Fibroblast of lung (primary cell): Measurements from ENCODE around the gene MAPK8IP3. TPM values are rescaled to one million over a fixed set of nuclear protein-coding genes. Genes with fewer than 3 reads are reported as not detected.

Experiments used
- DNase-seq, 2 donors: peaks; one replicate each; pipeline versions ENCODE4 v3.0.0 to v3.0.0-alpha.2; 2010; ENCODE audit warnings: low read depth in 2 of 2
- H2AFZ ChIP-seq: 2 replicates; pipeline ENCODE4 v1.5.1; 2012; ENCODE audit warnings: low read length, control low read depth, inconsistent platforms
- H3K27ac ChIP-seq: 2 replicates; pipeline ENCODE4 v1.5.1; 2011; ENCODE audit warnings: low read length, control low read depth; ENCODE audit not compliant: insufficient read depth
- H3K27me3 ChIP-seq: 2 replicates; pipeline ENCODE4 v1.5.1; 2011; ENCODE audit warnings: mild to moderate bottlenecking, low read length; ENCODE audit not compliant: control insufficient read depth, insufficient read depth
- H3K36me3 ChIP-seq: 2 replicates; pipeline ENCODE4 v1.5.1; 2011; ENCODE audit warnings: low read length; ENCODE audit not compliant: control insufficient read depth, insufficient read depth
- H3K4me1 ChIP-seq: 2 replicates; pipeline ENCODE4 v1.5.1; 2011; ENCODE audit warnings: low read length; ENCODE audit not compliant: control insufficient read depth, insufficient read depth; ENCODE audit errors: extremely low read depth
- H3K4me2 ChIP-seq: 2 replicates; pipeline ENCODE4 v1.5.1; 2011; ENCODE audit warnings: low read length, control low read depth; ENCODE audit not compliant: insufficient read depth; ENCODE audit errors: extremely low read depth
- H3K4me3 ChIP-seq, 4 experiments: fragments of 200-600 bp in 1 of 4; sonication (generic) in 1 of 4; replicated peaks in 1 of 4; 2 replicates each; pipeline ENCODE4 v1.5.1; 2011 to 2016; ENCODE audit warnings: low read length in 4 of 4, low read depth in 3 of 4, mild to moderate bottlenecking in 3 of 4, control low read depth in 2 of 4, inconsistent platforms in 1 of 4, mixed read lengths in 1 of 4; ENCODE audit not compliant: insufficient read depth in 1 of 4; ENCODE audit errors: control extremely low read depth in 1 of 4
- H3K79me2 ChIP-seq: 2 replicates; pipeline ENCODE4 v1.5.1; 2012; ENCODE audit warnings: mild to moderate bottlenecking, low read length, inconsistent platforms; ENCODE audit not compliant: control insufficient read depth, insufficient read depth
- H3K9ac ChIP-seq: 2 replicates; pipeline ENCODE4 v1.5.1; 2011; ENCODE audit warnings: mild to moderate bottlenecking, low read length, control low read depth; ENCODE audit not compliant: insufficient read depth
- H3K9me3 ChIP-seq: 2 replicates; pipeline ENCODE4 v1.5.1; 2012; ENCODE audit warnings: low read depth, low read length; ENCODE audit not compliant: control insufficient read depth, insufficient read depth
- H4K20me1 ChIP-seq: 2 replicates; pipeline ENCODE4 v1.5.1; 2011; ENCODE audit warnings: low read length; ENCODE audit not compliant: control insufficient read depth, insufficient read depth; ENCODE audit errors: extremely low read depth
- CTCF ChIP-seq, 2 donors: IDR thresholded peaks in 1 of 2; conservative IDR thresholded peaks in 1 of 2; 1 replicate in 1 of 2; 2 replicates in 1 of 2; pipeline ENCODE4 v1.5.1; 2011 to 2012; ENCODE audit warnings: low read length in 2 of 2, control low read depth in 1 of 2, inconsistent platforms in 1 of 2, low read depth in 1 of 2, mild to moderate bottlenecking in 1 of 2
- EZH2 ChIP-seq: IDR thresholded peaks from 2 replicates; pipeline ENCODE4 v1.5.1; 2012; ENCODE audit warnings: low read length, control low read depth, mild to moderate bottlenecking; ENCODE audit errors: missing control alignments
- polyA plus RNA-seq, 2 donors: library from polyadenylated mRNA; depleted of rRNA in 1 of 2; stranded (reverse) in 1 of 2; unstranded in 1 of 2; fragments of >200 nt; gene quantifications; 2 replicates each; pipeline ENCODE4 v1.2.1, GENCODE V29; 2011 to 2012; ENCODE audit warnings: missing spikeins in 1 of 2
- total RNA-seq: library from RNA; depleted of rRNA; stranded (reverse); fragments of >200 nt; gene quantifications from 2 replicates; pipeline ENCODE4 v1.2.1, GENCODE V29; 2014

Gene MAPK8IP3
- total and polyA plus RNA-seq, 2 donors (not counting 1 experiment from before 2014, with no cell fraction given): 9.4 to 36.3 TPM

GRCh38 chr16:1723450-1724147 is 17.6 kb downstream of the MAPK8IP3 start:
- Histone ChIP-seq H3K79me2 (peaks cover 25% of the 10 kb centered on the region), H4K20me1 (no peaks in the 10 kb centered on the region), H3K4me2 (no peak overlapping the region), H3K36me3 (peaks cover 18% of the 10 kb centered on the region), H3K4me1 (no peaks in the 10 kb centered on the region), H3K9ac (no peak overlapping the region), H3K9me3 (no peaks in the 10 kb centered on the region), H3K27ac (no peak overlapping the region), H3K4me3 (no peak overlapping the region), H3K27me3 (no peaks in the 10 kb centered on the region), H2AFZ (no peak overlapping the region)
- peak; percentile 19 to 51 for DNase-seq
- TF ChIP-seq CTCF (conservative IDR thresholded peaks at IDR 0.05 in 1 of 2, IDR thresholded peaks at IDR 0.05 in 1 of 2; ENCODE audit: low read depth in 1 of 2, low read length in 2 of 2) (peak; percentile 68 to 78), EZH2 (no peak)

GRCh38 chr16:1724491-1724890 is 18.5 kb downstream of the MAPK8IP3 start:
- no peak overlapping the region for H3K9ac ChIP-seq
- no peaks in the 10 kb centered on the region for H3K4me1 ChIP-seq
- H3K27ac ChIP-seq: no peak overlapping the region
- peaks cover 22% of the 10 kb centered on the region for H3K36me3 ChIP-seq
- peaks cover 20% of the 10 kb centered on the region for H3K79me2 ChIP-seq
- no peaks in the 10 kb centered on the region for H3K9me3 ChIP-seq
- no peaks in the 10 kb centered on the region for H4K20me1 ChIP-seq
- DNase-seq: no peak
- no peaks in the 10 kb centered on the region for H3K27me3 ChIP-seq
- no peak overlapping the region for H3K4me3 ChIP-seq
- H3K4me2 ChIP-seq: no peak overlapping the region
- no peak for TF ChIP-seq EZH2
- no peak for TF ChIP-seq CTCF (conservative IDR thresholded peaks at IDR 0.05 in 1 of 2, IDR thresholded peaks at IDR 0.05 in 1 of 2; ENCODE audit: low read depth in 1 of 2, low read length in 2 of 2)
- no peak overlapping the region for H2AFZ ChIP-seq

- no peaks in the 10 kb centered on the region for H3K4me1 ChIP-seq
- no peak overlapping the region for H3K4me2 ChIP-seq
- no peaks in the 10 kb centered on the region for H3K9me3 ChIP-seq
- H4K20me1 ChIP-seq: no peaks in the 10 kb centered on the region
- H2AFZ ChIP-seq: no peak overlapping the region
- no peak overlapping the region for H3K4me3 ChIP-seq
- peaks cover 18% of the 10 kb centered on the region for H3K79me2 ChIP-seq
- no peak overlapping the region for H3K27ac ChIP-seq
- H3K9ac ChIP-seq: no peak overlapping the region
- H3K36me3 ChIP-seq: peaks cover 22% of the 10 kb centered on the region
- no peak for DNase-seq
- no peak for TF ChIP-seq EZH2
- TF ChIP-seq CTCF (conservative IDR thresholded peaks at IDR 0.05 in 1 of 2, IDR thresholded peaks at IDR 0.05 in 1 of 2; ENCODE audit: low read depth in 1 of 2, low read length in 2 of 2): no peak
- H3K27me3 ChIP-seq: no peaks in the 10 kb centered on the region
Observed at GRCh38 chr16:1726661-1727502, 20.9 kb downstream of the MAPK8IP3 start.
